HUES64 (cell line): ENCODE data around the gene CCDC27.
"Not testable (repeated sequence)": the region's sequence is repeated elsewhere in the genome, so short reads cannot be mapped to it uniquely, and the experiment has no call there.

Source experiments
- H3K27ac ChIP-seq: 2 replicates; pipeline ENCODE4 v1.7.0; 2013; ENCODE audit warnings: low read depth, low read length, inconsistent platforms
- H3K27me3 ChIP-seq: 2 replicates; pipeline ENCODE4 v1.6.1; 2013; ENCODE audit warnings: mild to moderate bottlenecking, low read length; ENCODE audit not compliant: insufficient read depth
- H3K36me3 ChIP-seq: 2 replicates; pipeline ENCODE4 v1.6.1; 2013; ENCODE audit warnings: mild to moderate bottlenecking, low read length; ENCODE audit not compliant: insufficient read depth
- H3K4me1 ChIP-seq: 2 replicates; pipeline ENCODE4 v1.6.1; 2013; ENCODE audit warnings: mild to moderate bottlenecking, low read length, moderate library complexity; ENCODE audit not compliant: insufficient read depth
- H3K4me3 ChIP-seq: 2 replicates; pipeline ENCODE4 v1.5.1; 2013; ENCODE audit warnings: mild to moderate bottlenecking, low read length, moderate library complexity
- H3K9ac ChIP-seq: 2 replicates; pipeline ENCODE4 v1.6.1; 2013; ENCODE audit warnings: mild to moderate bottlenecking, low read depth, low read length
- H3K9me3 ChIP-seq: 2 replicates; pipeline ENCODE4 v1.6.1; 2013; ENCODE audit warnings: low read depth, low read length; ENCODE audit not compliant: insufficient read depth
- WGBS: fragments of 150-250, 120-280 bp; methylation state at CpG from one replicate; pipeline ENCODE4 v1.1.7; 2013; ENCODE audit warnings: missing lambda C conversion rate; 5-methylcytosine and 5-hydroxymethylcytosine counted together

Gene CCDC27

GRCh38 chr1:3747903-3748302, 4.3 kb upstream of the CCDC27 start:
- WGBS = 86% methylated on average over 13 of the region's 13 CpGs
- no peak overlapping the region for H3K27ac ChIP-seq
- H3K27me3 ChIP-seq = peaks cover 12% of the 10 kb centered on the region; the same call in 1 of the 2 replicates
- peaks cover 14% of the 10 kb centered on the region for H3K4me1 ChIP-seq
- no peak overlapping the region for H3K4me3 ChIP-seq
- peaks cover 10% of the 10 kb centered on the region for H3K36me3 ChIP-seq
- no peaks in the 10 kb centered on the region for H3K9me3 ChIP-seq
- no peak overlapping the region for H3K9ac ChIP-seq

- WGBS = 93% methylated on average over 15 of the region's 15 CpGs
These were observed 3.8 kb upstream of the CCDC27 start for GRCh38 chr1:3748316-3748900.

GRCh38 chr1:3749512-3749911, 2.7 kb upstream of the CCDC27 start:
- no peaks in the 10 kb centered on the region for H3K9me3 ChIP-seq
- 72% methylated on average over 5 of the region's 5 CpGs for WGBS
- H3K4me3 ChIP-seq = no peak overlapping the region
- H3K9ac ChIP-seq = no peak overlapping the region
- H3K27me3 ChIP-seq = peaks cover 12% of the 10 kb centered on the region; the same call in 1 of the 2 replicates
- H3K36me3 ChIP-seq = no peaks in the 10 kb centered on the region; the same call in 1 of the 2 replicates
- peaks cover 14% of the 10 kb centered on the region for H3K4me1 ChIP-seq
- no peak overlapping the region for H3K27ac ChIP-seq

More at GRCh38 chr1:3748316-3748900, 3.8 kb upstream of the CCDC27 start:
- not testable (repeated sequence) for H3K4me3 ChIP-seq, H3K9ac ChIP-seq, H3K27ac ChIP-seq, H3K9me3 ChIP-seq, H3K36me3 ChIP-seq
- H3K27me3 ChIP-seq = peaks cover 12% of the 10 kb centered on the region; the same call in 1 of the 2 replicates
- peaks cover 14% of the 10 kb centered on the region for H3K4me1 ChIP-seq

- Histone ChIP-seq H3K9ac (no peak overlapping the region), H3K4me1 (peaks cover 7% of the 10 kb centered on the region), H3K27me3 (peaks cover 12% of the 10 kb centered on the region; the same call in 1 of the 2 replicates), H3K4me3 (no peak overlapping the region), H3K9me3 (no peaks in the 10 kb centered on the region), H3K27ac (no peak overlapping the region), H3K36me3 (no peaks in the 10 kb centered on the region)
- WGBS = 83% methylated on average over 6 of the region's 6 CpGs
These were observed 1.5 kb upstream of the CCDC27 start for GRCh38 chr1:3750741-3751140.

- H3K9ac ChIP-seq = no peak overlapping the region
These were observed 1.6 kb downstream of the CCDC27 start for GRCh38 chr1:3753656-3754454.

GRCh38 chr1:3756394-3756793, 4.1 kb downstream of the CCDC27 start:
- no peak overlapping the region for H3K4me3 ChIP-seq
- no peak overlapping the region for H3K9ac ChIP-seq
- 0 out of 2 replicates have a peak, but pooled peaks cover 2% of the 10 kb centered on the region for H3K27me3 ChIP-seq
- 91% methylated on average over 21 of the region's 21 CpGs for WGBS
- no peaks in the 10 kb centered on the region for H3K36me3 ChIP-seq
- no peaks in the 10 kb centered on the region for H3K9me3 ChIP-seq
- no peak overlapping the region for H3K27ac ChIP-seq
- H3K4me1 ChIP-seq = no peaks in the 10 kb centered on the region

More at GRCh38 chr1:3753656-3754454, 1.6 kb downstream of the CCDC27 start:
- Histone ChIP-seq H3K9me3 (no peaks in the 10 kb centered on the region), H3K36me3 (no peaks in the 10 kb centered on the region), H3K4me3 (no peak overlapping the region), H3K27ac (no peak overlapping the region), H3K4me1 (no peaks in the 10 kb centered on the region), H3K27me3 (peaks cover 14% of the 10 kb centered on the region; the same call in 1 of the 2 replicates)
- WGBS = 91% methylated on average over 20 of the region's 20 CpGs

GRCh38 chr1:3759164-3759563, 6.9 kb downstream of the CCDC27 start:
- Histone ChIP-seq H3K9ac (no peak overlapping the region), H3K4me3 (no peak overlapping the region), H3K27ac (no peak overlapping the region), H3K27me3 (0 out of 2 replicates have a peak, but pooled peaks cover 2% of the 10 kb centered on the region), H3K4me1 (no peaks in the 10 kb centered on the region), H3K36me3 (no peaks in the 10 kb centered on the region), H3K9me3 (no peaks in the 10 kb centered on the region)
- WGBS = 84% methylated on average over 6 of the region's 6 CpGs

GRCh38 chr1:3759796-3760195, 7.5 kb downstream of the CCDC27 start:
- 73% methylated on average over 6 of the region's 6 CpGs for WGBS
- H3K4me3 ChIP-seq = no peak overlapping the region
- no peak overlapping the region for H3K9ac ChIP-seq
- no peaks in the 10 kb centered on the region for H3K36me3 ChIP-seq
- H3K4me1 ChIP-seq = no peaks in the 10 kb centered on the region
- H3K27ac ChIP-seq = no peak overlapping the region
- no peaks in the 10 kb centered on the region for H3K9me3 ChIP-seq
- H3K27me3 ChIP-seq = 0 out of 2 replicates have a peak, but pooled peaks cover 2% of the 10 kb centered on the region

GRCh38 chr1:3761296-3762010, 9.2 kb downstream of the CCDC27 start:
- Histone ChIP-seq H3K9ac (no peak overlapping the region), H3K36me3 (no peaks in the 10 kb centered on the region), H3K4me3 (no peak overlapping the region), H3K4me1 (no peaks in the 10 kb centered on the region), H3K9me3 (no peaks in the 10 kb centered on the region), H3K27me3 (0 out of 2 replicates have a peak, but pooled peaks cover 1% of the 10 kb centered on the region), H3K27ac (no peak overlapping the region)
- WGBS = 91% methylated on average over 17 of the region's 17 CpGs

GRCh38 chr1:3762151-3762872, 10.1 kb downstream of the CCDC27 start:
- Histone ChIP-seq H3K4me3 (no peak overlapping the region), H3K9me3 (no peaks in the 10 kb centered on the region), H3K27ac (no peak overlapping the region), H3K4me1 (no peaks in the 10 kb centered on the region), H3K36me3 (no peaks in the 10 kb centered on the region), H3K27me3 (no peaks in the 10 kb centered on the region), H3K9ac (no peak overlapping the region)
- WGBS = 90% methylated on average over 15 of the region's 15 CpGs
